Transverse colon (tissue), 4 donors: Measurements from ENCODE around the gene BMPR2. TPM values are rescaled to one million over a fixed set of nuclear protein-coding genes. Genes with fewer than 3 reads are reported as not detected.
"Not testable (repeated sequence)": the region's sequence is repeated elsewhere in the genome, so short reads cannot be mapped to it uniquely, and the experiment has no call there.

ENCODE experiments used
- DNase-seq: peaks from one replicate; pipeline ENCODE4 v3.0.0-alpha.2; 2019
- H3K27ac ChIP-seq, 4 donors: fragments of 200-600 bp; sonication (generic); 2 replicates each; pipeline ENCODE4 v1.5.1; 2016 to 2018; ENCODE audit warnings: inconsistent platforms in 4 of 4
- H3K27me3 ChIP-seq: fragments of 200-600 bp; sonication (generic); 2 replicates; pipeline ENCODE4 v1.5.1; 2017; ENCODE audit warnings: inconsistent platforms
- H3K36me3 ChIP-seq, 4 donors: fragments of 200-600 bp; sonication (generic); 2 replicates each; pipeline ENCODE4 v1.5.1; 2017 to 2019; ENCODE audit warnings: inconsistent platforms in 4 of 4
- H3K4me1 ChIP-seq, 4 donors: fragments of 200-600 bp; sonication (generic); 2 replicates each; pipeline ENCODE4 v1.5.1; 2017 to 2020; ENCODE audit warnings: inconsistent platforms in 4 of 4
- H3K4me3 ChIP-seq, 4 donors: fragments of 200-600 bp; sonication (generic); 1 replicate in 1 of 4; 2 replicates in 3 of 4; pipeline versions ENCODE4 v1.5.1 to v1.6.1; 2017 to 2019; ENCODE audit warnings: inconsistent platforms in 4 of 4
- H3K9me3 ChIP-seq, 2 donors: fragments of 200-600 bp; sonication (generic); 2 replicates each; pipeline ENCODE4 v1.5.1; 2017 to 2019; ENCODE audit warnings: inconsistent platforms in 2 of 2
- CTCF ChIP-seq, 5 experiments: fragments of 200-600 bp in 3 of 5; fragments of 450-650 bp in 2 of 5; sonication (generic) in 3 of 5; IDR thresholded peaks; 1 replicate in 2 of 5; 2 replicates in 3 of 5; pipeline ENCODE4 v1.5.1; 2016 to 2017; ENCODE audit warnings: antibody characterized with exemption in 5 of 5, inconsistent platforms in 3 of 5, mild to moderate bottlenecking in 2 of 5, moderate library complexity in 1 of 5
- EP300 ChIP-seq: sonication (generic); formaldehyde crosslinking; IDR thresholded peaks from one replicate; pipeline ENCODE4 v1.6.1; 2017; ENCODE audit warnings: antibody characterized with exemption, low read depth
- POLR2A ChIP-seq: fragments of 450-650 bp; IDR thresholded peaks from one replicate; pipeline ENCODE4 v1.6.1; 2016; ENCODE audit warnings: antibody characterized with exemption, mild to moderate bottlenecking, moderate library complexity
- POLR2AphosphoS5 ChIP-seq, 3 donors: sonication (generic); formaldehyde crosslinking; IDR thresholded peaks; one replicate each; pipeline ENCODE4 v1.6.1; 2016; ENCODE audit warnings: antibody characterized with exemption in 3 of 3
- WGBS, 2 donors: methylation state at CpG; one replicate each; pipeline ENCODE4 v1.1.5; 2018; ENCODE audit warnings: low coverage in 1 of 2; 5-methylcytosine and 5-hydroxymethylcytosine counted together
- in situ Hi-C, 4 donors: fragments of 200-750 bp; cut with MboI; loops; one replicate each; pipeline versions ENCODE4 v1.15.0 to v1.15.1; 2017; ENCODE audit warnings: low sequenced_read_pairs in 3 of 4, low pct_ligation_motif_present in 1 of 4, low pct_unique_long_range_greater_than_20kb in 1 of 4
- intact Hi-C: fragments of 100-400 bp; cut with DNase I; formaldehyde crosslinking; loops from one replicate; pipeline ENCODE4 v1.15.1; 2023; ENCODE audit warnings: low total_unique reads
- total RNA-seq, 4 donors: library from RNA; depleted of rRNA; stranded (reverse); fragments of >200 nt; gene quantifications; one replicate each; pipeline ENCODE4 v1.1.0, GENCODE V29; 2016

The BMPR2 gene
- total RNA-seq, 4 donors from 2014 or later: 16.5 to 40.5 (median 26.5) TPM

- TF ChIP-seq POLR2A (no peak), POLR2AphosphoS5 (IDR thresholded peaks at IDR 0.05) (no peak)
- 52 to 83% methylated on average over 1 of the region's 1 CpG for WGBS, 2 donors
- intact Hi-C loops: no loop called here
- Histone ChIP-seq H3K36me3 (no peaks in the 10 kb centered on the region), H3K27me3 (no peaks in the 10 kb centered on the region), H3K9me3 (no peaks in the 10 kb centered on the region), H3K4me3 (no peak overlapping the region), H3K4me1 (no peaks in the 10 kb centered on the region), H3K27ac (no peak overlapping the region)
- in situ Hi-C loops: no loop called here
- DNase-seq: no peak
Measured at GRCh38 chr2:202355993-202356505, 20.1 kb upstream of the BMPR2 start.

- DNase-seq, intact Hi-C loops, H3K27ac ChIP-seq, H3K9me3 ChIP-seq, H3K4me1 ChIP-seq, H3K36me3 ChIP-seq, H3K27me3 ChIP-seq, H3K4me3 ChIP-seq, in situ Hi-C loops: not testable (repeated sequence)
- 86 to 94% methylated on average over 4 to 8 of the region's 8 CpGs for WGBS, 2 donors
Measured at GRCh38 chr2:202358924-202359323, 17.2 kb upstream of the BMPR2 start.

GRCh38 chr2:202360646-202361045 is 15.5 kb upstream of the BMPR2 start:
- Histone ChIP-seq H3K4me1 (no peaks in the 10 kb centered on the region), H3K27ac (no peak overlapping the region), H3K27me3 (no peaks in the 10 kb centered on the region), H3K4me3 (no peak overlapping the region), H3K36me3 (no peaks in the 10 kb centered on the region), H3K9me3 (no peaks in the 10 kb centered on the region)
- 85 to 94% methylated on average over 2 of the region's 2 CpGs for WGBS, 2 donors
- no peak for DNase-seq
- intact Hi-C loops (no loop called here), in situ Hi-C loops (no loop called here)
- TF ChIP-seq POLR2AphosphoS5 (IDR thresholded peaks at IDR 0.05) (no peak), EP300 (no peak), CTCF (IDR thresholded peaks at IDR 0.05) (no peak), POLR2A (no peak)

GRCh38 chr2:202361108-202361507 is 15.0 kb upstream of the BMPR2 start:
- no peak for TF ChIP-seq EP300
- no peak for TF ChIP-seq POLR2A
- TF ChIP-seq CTCF (IDR thresholded peaks at IDR 0.05): no peak
- no peak for TF ChIP-seq POLR2AphosphoS5 (IDR thresholded peaks at IDR 0.05)
- Histone ChIP-seq H3K27me3 (no peaks in the 10 kb centered on the region), H3K36me3 (no peaks in the 10 kb centered on the region), H3K27ac (no peak overlapping the region), H3K4me1 (no peaks in the 10 kb centered on the region), H3K9me3 (no peaks in the 10 kb centered on the region), H3K4me3 (no peak overlapping the region)
- WGBS, 2 donors: 77 to 100% methylated on average over 4 of the region's 4 CpGs
- no peak for DNase-seq
- in situ Hi-C loops (no loop called here), intact Hi-C loops (no loop called here)

GRCh38 chr2:202373490-202373889 is 2.6 kb upstream of the BMPR2 start:
- Histone ChIP-seq H3K27ac (no peak overlapping the region), H3K9me3 (no peaks in the 10 kb centered on the region), H3K27me3 (no peaks in the 10 kb centered on the region), H3K4me3 (no peak overlapping the region), H3K36me3 (no peaks in the 10 kb centered on the region), H3K4me1 (peaks cover 0 to 12% (median under 1%) of the 10 kb centered on the region in 4 donors)
- intact Hi-C loops (no loop called here), in situ Hi-C loops (no loop called here)
- DNase-seq: no peak
- WGBS, 2 donors: 87% methylated on average over 7 of the region's 7 CpGs; no CpG with 5 or more reads in 1 of the 2 donors
- TF ChIP-seq POLR2AphosphoS5 (IDR thresholded peaks at IDR 0.05) (no peak), EP300 (no peak), CTCF (IDR thresholded peaks at IDR 0.05) (no peak), POLR2A (no peak)

GRCh38 chr2:202374383-202374782 is 1.7 kb upstream of the BMPR2 start:
- WGBS, 2 donors: 80 to 84% methylated on average over 15 to 22 of the region's 22 CpGs
- H3K27me3 ChIP-seq, intact Hi-C loops, in situ Hi-C loops, H3K4me3 ChIP-seq, H3K36me3 ChIP-seq, DNase-seq, H3K9me3 ChIP-seq: not testable (repeated sequence)
- peak overlapping the region; percentile 95 to 99 (median 96) for H3K27ac ChIP-seq
- H3K4me1 ChIP-seq: peaks cover 0 to 19% (median 9%) of the 10 kb centered on the region in 4 donors
